Upper lobe of right lung (tissue), 1 donor: Measurements from ENCODE around the gene KNDC1. TPM values are rescaled to one million over a fixed set of nuclear protein-coding genes. Genes with fewer than 3 reads are reported as not detected.
A peak's percentile ranks its signal among the peaks of the same experiment; 100 is the strongest.

Experiments used
- ATAC-seq: fragments of 200-7000 bp; cut with Tn5 transposase; one replicate; pipeline ENCODE4 v1.9.1; 2020; ENCODE audit warnings: mild to moderate bottlenecking, moderate library complexity
- DNase-seq: peaks from one replicate; pipeline ENCODE4 v3.0.0-alpha.2; 2020
- H3K27ac ChIP-seq: fragments of 200-600 bp; one replicate; pipeline ENCODE4 v1.8.0; 2022
- H3K27me3 ChIP-seq: fragments of 200-600 bp; one replicate; pipeline ENCODE4 v1.8.0; 2022; ENCODE audit warnings: mild to moderate bottlenecking
- H3K36me3 ChIP-seq: fragments of 200-600 bp; one replicate; pipeline ENCODE4 v1.8.0; 2022
- H3K4me1 ChIP-seq: fragments of 200-600 bp; one replicate; pipeline ENCODE4 v1.8.0; 2022
- H3K4me3 ChIP-seq: fragments of 200-600 bp; one replicate; pipeline ENCODE4 v1.8.0; 2022; ENCODE audit warnings: mild to moderate bottlenecking
- H3K9me3 ChIP-seq: fragments of 200-600 bp; one replicate; pipeline ENCODE4 v1.8.0; 2022
- intact Hi-C: fragments of 100-400 bp; cut with DNase I; formaldehyde crosslinking; loops from one replicate; pipeline ENCODE4 v1.11.0; 2022
- microRNA-seq: library from miRNA; unstranded; fragments of <30 nt; microRNA quantifications from one replicate; pipeline ENCODE4 v1.2.0, GENCODE V29; 2020; ENCODE audit warnings: borderline microRNAs expressed
- total RNA-seq: library from RNA; stranded (reverse); fragmentation: NEBNext Ultra II Directional; extraction: Animal tissue kit (Norgen Biotek cat#: 25700); gene quantifications from one replicate; pipeline ENCODE4 v1.2.1, GENCODE V29; 2021
- TF ChIP-seq, protein P1 (sequence below): fragments of 200-600 bp; IDR thresholded peaks from one replicate; pipeline ENCODE4 v1.8.0; 2022; ENCODE audit warnings: antibody characterized with exemption
- donor health status: DM: no; HTN: yes; CAD: no; lungs with severe emphysema.

Gene KNDC1
- total RNA-seq, 1 donor from 2014 or later: 14.3 TPM

DNA sequence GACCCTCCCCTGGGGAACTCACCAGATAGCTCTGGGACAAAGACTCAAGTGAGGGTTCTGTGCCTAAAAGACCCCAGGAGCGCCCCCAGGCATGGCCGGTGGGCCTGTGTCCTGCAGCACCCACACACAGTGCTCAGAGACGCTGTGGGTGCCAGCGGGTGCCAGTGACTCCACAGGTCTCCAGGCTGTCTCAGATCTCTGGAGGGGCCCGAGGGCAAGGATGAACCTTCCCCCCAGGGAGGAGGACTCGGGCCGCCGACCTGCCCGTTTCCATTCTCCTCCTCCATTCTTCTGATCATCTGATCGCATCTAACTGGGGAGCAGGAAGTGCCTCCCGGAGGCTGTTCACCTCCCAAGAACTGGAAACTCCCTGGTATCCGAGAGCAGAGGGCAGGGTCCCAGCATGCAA lies 115.7 kb downstream of the KNDC1 start:
- H3K4me3 ChIP-seq: peak overlapping the region; percentile 45
- ATAC-seq: no peak
- peak overlapping the region; percentile 30 for H3K27ac ChIP-seq
- peaks cover 38% of the 10 kb centered on the region for H3K4me1 ChIP-seq
- DNase-seq: no peak
- intact Hi-C loops: no loop called here
- peaks cover 7% of the 10 kb centered on the region for H3K27me3 ChIP-seq
- TF ChIP-seq, protein P1, sequence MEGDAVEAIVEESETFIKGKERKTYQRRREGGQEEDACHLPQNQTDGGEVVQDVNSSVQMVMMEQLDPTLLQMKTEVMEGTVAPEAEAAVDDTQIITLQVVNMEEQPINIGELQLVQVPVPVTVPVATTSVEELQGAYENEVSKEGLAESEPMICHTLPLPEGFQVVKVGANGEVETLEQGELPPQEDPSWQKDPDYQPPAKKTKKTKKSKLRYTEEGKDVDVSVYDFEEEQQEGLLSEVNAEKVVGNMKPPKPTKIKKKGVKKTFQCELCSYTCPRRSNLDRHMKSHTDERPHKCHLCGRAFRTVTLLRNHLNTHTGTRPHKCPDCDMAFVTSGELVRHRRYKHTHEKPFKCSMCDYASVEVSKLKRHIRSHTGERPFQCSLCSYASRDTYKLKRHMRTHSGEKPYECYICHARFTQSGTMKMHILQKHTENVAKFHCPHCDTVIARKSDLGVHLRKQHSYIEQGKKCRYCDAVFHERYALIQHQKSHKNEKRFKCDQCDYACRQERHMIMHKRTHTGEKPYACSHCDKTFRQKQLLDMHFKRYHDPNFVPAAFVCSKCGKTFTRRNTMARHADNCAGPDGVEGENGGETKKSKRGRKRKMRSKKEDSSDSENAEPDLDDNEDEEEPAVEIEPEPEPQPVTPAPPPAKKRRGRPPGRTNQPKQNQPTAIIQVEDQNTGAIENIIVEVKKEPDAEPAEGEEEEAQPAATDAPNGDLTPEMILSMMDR: no peak
- H3K36me3 ChIP-seq: peaks cover 9% of the 10 kb centered on the region
- no peaks in the 10 kb centered on the region for H3K9me3 ChIP-seq

Small RNA genes lying within 50 kb of the gene (microRNA-seq; reads per million reads assigned to microRNA genes)
- 7.4 reads per million, percentile 34 among the genes with 10 or more reads in this experiment for gene MIR202

Other genes starting within 250 kb of the KNDC1 start
- gene CFAP46, start 217.6 kb upstream of the KNDC1 start, total RNA-seq: 0.52 TPM
- not detected for gene ADGRA1, start 72.3 kb upstream of the KNDC1 start, total RNA-seq
- gene UTF1, start 70.0 kb downstream of the KNDC1 start, total RNA-seq: not detected
- 3.4 TPM for gene VENTX, start 77.6 kb downstream of the KNDC1 start, total RNA-seq
- 20.3 TPM for gene ADAM8, start 116.6 kb downstream of the KNDC1 start, total RNA-seq
- gene TUBGCP2, start 148.7 kb downstream of the KNDC1 start, total RNA-seq: 44.6 TPM
- 42.8 TPM for gene ZNF511, start 148.7 kb downstream of the KNDC1 start, total RNA-seq
- gene CALY, start 176.7 kb downstream of the KNDC1 start, total RNA-seq: not detected
- gene PRAP1, start 187.2 kb downstream of the KNDC1 start, total RNA-seq: not detected
- gene FUOM, start 197.8 kb downstream of the KNDC1 start, total RNA-seq: 21.2 TPM
- gene ECHS1, start 213.1 kb downstream of the KNDC1 start, total RNA-seq: 55.8 TPM
- 6.0 TPM for gene PAOX, start 219.0 kb downstream of the KNDC1 start, total RNA-seq
- 33.0 TPM for gene MTG1, start 233.9 kb downstream of the KNDC1 start, total RNA-seq